Hematopoietic multipotent progenitor cell treated with erythropoietin and hydrocortisone succinate and interleukin-3 and kit ligand, for 4 days (in vitro differentiated cells): ENCODE data around the gene TMED7.

Source experiments
- DNase-seq: peaks from one replicate; pipeline ENCODE4 v3.0.0-alpha.2; 2015

TMED7 gene

GRCh38 chr5:115626445-115626823 lies 598 bp upstream of the TMED7 start:
- no peak for DNase-seq

DNA sequence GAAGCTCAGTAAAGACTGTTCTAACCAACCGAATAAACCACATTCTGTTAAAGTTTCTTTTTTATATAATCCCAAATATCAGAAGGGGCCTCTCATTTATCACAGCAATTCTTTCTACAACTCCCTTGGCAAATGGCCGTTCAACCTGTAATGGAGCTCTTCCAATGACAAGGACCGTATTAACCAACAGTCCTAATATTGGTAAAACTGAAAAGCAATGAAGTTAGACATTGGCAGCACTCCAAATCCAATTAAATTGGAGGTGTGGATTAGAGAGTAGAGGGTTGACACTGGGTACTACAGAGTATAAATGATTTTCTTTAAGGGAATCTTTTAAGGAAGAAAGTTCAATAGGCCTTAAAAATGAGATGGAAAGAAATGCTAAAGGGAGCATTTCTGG lies 842 bp downstream of the TMED7 start:
- DNase-seq: peak; percentile 33

- no peak for DNase-seq
Measured at GRCh38 chr5:115623658-115624057, 2.2 kb downstream of the TMED7 start.

DNA sequence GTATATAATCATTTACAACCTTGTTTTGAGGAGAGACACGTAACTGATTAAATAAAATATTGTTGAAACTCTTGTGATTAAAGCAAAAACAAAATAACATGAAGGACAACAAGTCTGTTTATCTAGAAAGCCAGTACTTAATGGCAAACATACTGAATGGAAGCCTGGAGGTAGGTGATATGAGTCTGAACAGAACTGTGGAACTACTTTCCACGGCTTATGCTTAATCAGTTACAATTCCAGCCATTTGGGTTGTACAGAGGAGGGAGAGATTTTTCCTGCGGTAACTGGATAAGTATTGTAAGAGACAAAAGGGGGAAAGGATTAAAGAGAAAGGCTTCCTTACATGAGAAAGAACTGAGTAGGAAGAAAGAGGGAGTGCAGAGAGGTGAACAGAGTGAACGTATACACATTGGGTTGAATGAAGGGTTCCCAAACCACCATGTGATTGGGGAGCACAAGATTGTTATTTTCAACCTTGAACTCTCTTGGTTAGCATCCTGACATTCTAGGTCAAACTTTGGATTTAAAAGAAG lies 4.4 kb downstream of the TMED7 start:
- DNase-seq: no peak

- DNase-seq: no peak
Measured at GRCh38 chr5:115616892-115617291, 8.9 kb downstream of the TMED7 start.

GRCh38 chr5:115616472-115616871 lies 9.4 kb downstream of the TMED7 start:
- DNase-seq: no peak

DNA sequence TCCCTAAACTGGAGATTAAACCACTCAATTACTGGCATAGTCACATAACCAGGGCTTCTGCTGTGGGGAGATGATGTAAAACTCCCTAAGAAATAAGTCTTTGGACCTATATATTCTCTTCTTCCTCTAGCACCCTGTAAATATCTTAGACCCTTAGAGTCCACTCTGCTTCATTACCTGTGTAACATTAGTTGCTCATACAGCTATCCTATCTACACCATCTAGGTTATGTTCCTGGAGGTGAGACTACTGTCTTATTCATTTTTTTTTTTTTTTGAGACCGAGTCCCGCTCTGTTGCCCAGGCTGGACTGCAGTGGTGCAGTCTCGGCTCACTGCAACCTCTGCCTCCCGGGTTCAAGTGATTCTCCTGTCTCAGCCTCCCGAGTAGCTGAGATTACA lies 14.0 kb downstream of the TMED7 start:
- DNase-seq: no peak

DNA sequence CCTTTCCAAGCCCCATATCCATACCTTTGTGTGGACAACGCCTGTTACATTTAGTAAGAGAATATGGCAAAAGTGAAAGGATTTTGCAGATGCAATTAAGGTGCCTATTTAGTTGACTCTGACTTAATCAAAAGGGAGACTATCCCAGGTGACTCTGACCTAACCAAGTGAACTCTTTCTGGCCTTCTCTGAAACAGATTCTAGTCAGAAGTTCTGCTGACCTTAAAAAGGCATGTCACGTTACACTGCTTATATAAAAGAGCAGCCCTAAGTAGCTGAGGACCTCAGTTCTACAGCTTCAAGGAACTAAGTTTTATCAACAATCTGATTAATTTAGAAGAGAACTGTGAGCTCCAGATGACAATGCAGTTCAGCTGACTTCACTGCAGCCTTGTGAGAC lies 17.9 kb downstream of the TMED7 start:
- DNase-seq: peak; percentile 30

DNA sequence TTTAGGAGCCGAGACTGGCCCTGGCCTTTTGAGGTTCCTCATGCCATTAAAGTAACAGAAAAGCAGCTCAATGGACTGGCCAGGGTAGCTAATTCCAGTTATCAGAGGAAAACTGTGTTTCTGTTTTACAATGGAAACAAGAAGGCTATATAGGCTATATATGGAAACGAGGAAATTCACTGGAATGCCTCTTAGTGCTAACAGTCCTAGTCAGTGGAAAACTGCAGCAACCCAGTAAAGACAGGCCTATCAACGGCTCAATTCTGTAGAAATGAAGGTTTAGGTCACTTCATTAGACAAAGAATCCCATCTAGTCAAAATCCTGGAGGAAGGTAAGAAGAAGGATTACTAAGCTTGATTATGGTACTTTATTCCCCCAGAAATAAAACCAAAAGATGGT lies 20.4 kb downstream of the TMED7 start:
- DNase-seq: no peak

- DNase-seq: no peak
Measured at GRCh38 chr5:115602591-115603125, 23.2 kb downstream of the TMED7 start.

DNA sequence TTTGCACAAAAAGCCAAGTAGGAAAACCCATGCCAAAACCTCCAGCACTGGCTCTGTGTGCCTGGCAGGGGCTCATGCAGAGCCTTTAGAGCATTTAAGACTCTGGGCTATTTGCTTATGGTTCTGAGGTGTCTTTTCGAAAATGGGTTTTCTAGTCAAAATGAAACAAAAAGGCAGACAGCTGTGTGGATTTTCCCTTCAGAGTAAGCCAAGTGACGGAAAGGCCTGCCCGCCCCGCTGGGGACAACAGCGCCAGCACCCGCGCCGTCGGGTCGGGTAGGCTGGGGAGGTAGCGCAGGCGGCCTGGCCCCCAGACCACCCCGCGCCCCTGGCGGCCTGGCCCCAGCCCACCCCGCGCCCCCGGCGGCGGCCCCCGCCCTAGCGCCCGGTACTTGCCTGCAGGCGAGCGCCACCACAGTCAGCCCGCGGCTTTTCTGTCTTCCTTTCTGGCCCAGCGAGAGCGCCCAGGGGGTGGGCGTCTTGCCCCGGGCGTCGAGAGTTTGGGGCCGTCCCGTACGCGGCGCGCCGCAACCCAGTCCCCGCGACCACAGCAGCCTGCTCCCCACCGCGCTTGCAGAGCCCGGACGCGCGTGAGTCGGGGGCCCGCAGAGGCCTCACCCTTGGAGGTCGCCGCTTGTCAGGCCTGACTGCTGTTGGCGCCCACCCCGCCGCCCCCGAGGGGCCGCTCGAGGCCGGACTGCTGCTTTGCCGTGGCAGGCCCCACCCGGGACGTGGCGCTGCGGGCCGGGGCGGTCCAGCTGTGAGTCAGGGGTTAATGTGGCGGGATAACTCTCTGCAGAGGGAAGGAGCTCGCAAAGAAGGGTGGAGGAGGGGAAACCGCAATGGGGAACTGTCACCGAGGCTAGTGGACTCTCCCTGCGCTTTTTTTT lies 23.9 kb downstream of the TMED7 start, which contains the start of gene TICAM2:
TICAM2 (minus strand) TSS at position 779 of the 890 bp plus-strand sequence. CDS start 21,223 bp downstream, outside the sequence.
- DNase-seq: peak; percentile 90

DNA sequence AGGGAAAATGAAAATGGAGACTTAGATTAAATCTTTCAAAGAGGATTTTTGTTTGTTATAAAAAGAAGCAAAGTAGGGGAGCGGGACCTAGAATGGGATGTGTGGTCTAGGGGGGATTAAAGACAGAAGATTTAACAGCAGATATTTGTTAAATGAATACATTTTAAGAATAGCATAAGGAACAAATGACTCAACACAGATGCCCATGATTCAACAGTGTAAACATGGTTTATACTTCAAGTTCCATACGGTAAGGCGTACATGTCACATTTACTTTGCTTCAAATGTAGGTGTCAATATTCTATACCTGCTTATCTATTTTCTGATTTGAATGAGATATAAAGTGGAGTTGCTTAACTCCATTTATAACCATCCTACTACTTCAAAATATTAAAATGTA lies 25.1 kb downstream of the TMED7 start:
- DNase-seq: no peak

DNA sequence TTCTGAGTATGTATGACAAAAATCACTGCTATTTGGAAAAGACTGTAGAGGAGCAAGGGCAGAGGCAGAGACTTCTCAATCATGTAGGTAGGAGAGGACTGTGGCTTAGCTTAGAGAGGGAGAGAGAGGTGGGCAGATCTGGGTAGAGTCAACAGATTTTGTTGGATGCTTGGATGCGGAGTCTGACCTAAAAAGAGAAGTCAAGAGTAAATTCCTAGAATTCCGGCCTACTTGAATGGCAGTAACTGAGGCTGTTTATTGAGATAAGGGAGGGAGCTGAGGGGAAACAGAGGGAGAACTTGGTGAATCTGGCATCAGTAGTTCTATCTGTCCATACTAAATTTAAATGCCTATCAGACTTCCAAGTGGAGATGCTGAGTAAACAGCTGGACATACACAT lies 25.9 kb downstream of the TMED7 start:
- no peak for DNase-seq

DNA sequence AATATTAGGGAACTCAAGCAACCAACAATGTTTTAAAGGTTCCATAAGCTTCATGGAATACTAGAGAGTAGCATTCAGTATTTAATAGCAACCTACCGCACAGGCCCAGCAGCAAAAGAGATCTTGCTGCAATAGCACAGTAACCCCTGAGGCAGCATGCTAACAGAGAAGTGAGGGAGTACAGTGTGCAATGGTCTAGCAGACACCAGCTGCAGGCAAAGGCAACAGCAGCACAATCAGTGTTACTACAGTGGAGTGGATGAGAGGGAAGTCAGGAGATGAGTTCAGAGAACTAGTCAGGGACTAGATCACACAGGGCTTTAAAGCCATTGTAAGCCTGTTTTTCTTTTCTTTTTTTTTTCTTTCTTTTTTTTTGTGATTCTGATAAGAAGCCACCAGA lies 26.3 kb downstream of the TMED7 start:
- peak; percentile 41 for DNase-seq

DNA sequence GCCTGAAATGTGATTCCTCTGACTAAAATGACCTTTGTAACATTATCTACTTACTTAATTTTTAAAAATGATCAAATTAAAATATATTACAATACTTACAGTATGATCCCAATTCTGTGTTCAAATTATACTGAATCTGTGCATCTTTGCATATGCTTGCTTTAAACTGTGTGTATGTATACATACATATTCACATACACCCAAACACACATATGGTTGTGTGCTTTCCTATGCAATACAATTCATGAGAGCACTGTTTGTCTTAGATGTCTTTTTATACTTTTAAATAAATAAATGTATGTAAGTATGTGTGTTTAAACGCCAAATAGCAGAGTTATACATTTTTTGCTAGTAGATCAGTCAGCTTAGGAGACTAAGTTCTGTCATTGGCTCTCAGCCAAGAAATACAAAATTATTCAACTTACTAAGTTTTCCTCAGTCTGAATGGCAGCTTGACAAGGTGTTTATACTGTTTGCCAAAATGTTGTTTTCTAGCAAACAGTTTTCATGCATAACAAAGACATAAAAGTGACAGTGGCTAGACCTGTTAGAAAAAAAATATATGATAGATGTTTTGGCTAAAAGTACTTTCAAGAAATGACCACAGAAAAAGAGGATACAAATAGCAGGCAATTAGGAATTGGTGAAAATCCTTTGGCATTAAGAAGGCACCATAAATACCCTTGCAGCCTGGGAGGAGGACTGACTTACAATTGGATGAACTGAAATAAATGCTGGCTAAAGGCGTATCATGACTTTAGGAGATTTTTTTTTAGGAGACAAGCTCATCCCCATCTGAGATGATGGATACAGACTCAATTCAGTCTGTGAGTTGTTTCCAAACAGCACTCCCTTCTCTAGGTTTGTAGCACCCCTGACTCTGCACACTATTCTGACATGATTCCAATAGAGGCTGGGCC lies 31.4 kb downstream of the TMED7 start:
- no peak for DNase-seq

DNA sequence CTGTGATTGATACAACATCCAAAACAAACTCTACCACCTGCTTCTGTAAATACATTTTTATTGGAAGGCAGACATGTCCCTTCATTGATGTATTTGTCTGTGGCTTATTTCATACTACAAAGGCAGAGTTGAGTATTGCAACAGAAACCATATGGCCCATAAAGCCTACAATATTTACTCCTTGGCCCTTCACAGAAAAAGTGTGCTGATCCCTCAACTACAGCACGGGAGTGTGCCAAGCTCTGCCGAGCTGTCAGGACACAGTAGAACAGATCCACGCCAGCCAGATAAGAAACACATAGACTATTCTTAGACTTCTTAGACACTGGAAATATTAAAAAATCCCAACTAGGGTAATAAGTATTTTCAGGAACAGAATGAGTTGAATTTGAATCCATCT lies 36.8 kb downstream of the TMED7 start:
- no peak for DNase-seq

- DNase-seq: no peak
Measured at GRCh38 chr5:115588640-115589039, 37.2 kb downstream of the TMED7 start.

- DNase-seq: peak; percentile 66
Measured at GRCh38 chr5:115586525-115587146, 39.2 kb downstream of the TMED7 start.

GRCh38 chr5:115585265-115585664 lies 40.6 kb downstream of the TMED7 start:
- no peak for DNase-seq

DNA sequence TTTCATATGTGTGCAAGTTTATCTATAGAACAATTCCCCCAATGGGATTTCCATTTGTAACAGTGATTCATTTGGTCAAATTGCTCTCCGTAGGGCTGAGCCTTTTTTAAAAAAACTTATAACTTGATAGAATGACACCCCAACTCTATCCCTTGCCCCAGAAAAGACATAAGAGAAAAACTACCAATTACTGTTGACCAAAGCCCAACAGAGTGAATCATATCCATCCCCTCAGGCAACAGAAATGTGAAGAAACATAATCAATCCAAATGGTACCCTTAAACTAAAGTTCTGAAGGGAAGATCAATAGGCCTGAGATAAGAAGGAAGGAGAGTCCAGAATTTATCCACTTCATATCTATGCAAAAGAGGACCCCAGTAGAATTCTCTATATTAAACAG lies 41.3 kb downstream of the TMED7 start:
- DNase-seq: no peak

GRCh38 chr5:115583474-115583873 lies 42.4 kb downstream of the TMED7 start:
- DNase-seq: no peak

DNA sequence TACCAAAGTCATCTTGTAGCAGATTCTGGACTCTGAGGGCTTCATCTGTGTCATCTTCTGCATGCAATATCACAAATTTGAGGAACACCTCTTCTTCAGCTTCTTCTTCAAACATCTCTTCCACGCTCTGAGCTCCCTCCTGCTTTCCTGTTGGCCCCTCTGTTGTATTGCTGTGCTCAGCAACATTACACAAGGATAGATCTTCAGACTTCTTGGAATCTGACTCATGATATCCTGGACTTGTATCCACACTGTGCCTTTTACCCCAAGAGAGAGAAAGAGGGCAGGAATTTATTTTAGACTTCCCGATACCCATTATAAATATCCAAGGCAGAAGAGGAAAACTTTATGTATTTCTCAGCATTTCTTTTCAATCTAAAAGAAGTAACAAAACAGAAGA lies 44.9 kb downstream of the TMED7 start:
- no peak for DNase-seq

GRCh38 chr5:115579747-115580173 lies 46.1 kb downstream of the TMED7 start:
- DNase-seq: no peak
